Measurements from ENCODE around the gene SIRPG.
"Not testable (repeated sequence)": the region's sequence is repeated elsewhere in the genome, so short reads cannot be mapped to it uniquely, and the experiment has no call there.

The SIRPG gene

GRCh38 chr20:1633535-1633934 is 24.0 kb downstream of the SIRPG start:
- no peak for DNase-seq

- no peak for DNase-seq
Measured at GRCh38 chr20:1632178-1632577, 25.4 kb downstream of the SIRPG start.

GRCh38 chr20:1631309-1632151 is 26.0 kb downstream of the SIRPG start:
- no peak for DNase-seq

- no peak for DNase-seq
Measured at GRCh38 chr20:1630186-1630585, 27.4 kb downstream of the SIRPG start.

GRCh38 chr20:1629321-1629720 is 28.3 kb downstream of the SIRPG start:
- DNase-seq: no peak

- no peak for DNase-seq
Measured at GRCh38 chr20:1628621-1629020, 29.0 kb downstream of the SIRPG start.

- DNase-seq: no peak
Measured at GRCh38 chr20:1627200-1627550, 30.4 kb downstream of the SIRPG start.

GRCh38 chr20:1626528-1627199 is 30.9 kb downstream of the SIRPG start:
- DNase-seq: no peak

GRCh38 chr20:1625083-1625690 is 32.4 kb downstream of the SIRPG start:
- no peak for DNase-seq

GRCh38 chr20:1623501-1624205 is 33.9 kb downstream of the SIRPG start:
- DNase-seq: no peak

GRCh38 chr20:1622450-1622849 is 35.1 kb downstream of the SIRPG start:
- DNase-seq: no peak

- no peak for DNase-seq
Measured at GRCh38 chr20:1621316-1621715, 36.3 kb downstream of the SIRPG start.

GRCh38 chr20:1619861-1620444 is 37.6 kb downstream of the SIRPG start, which contains the start of gene SIRPB1:
SIRPB1 (minus strand) TSS chr20:1620009; CDS start chr20:1619944, 65 bp downstream.
- no peak for DNase-seq

GRCh38 chr20:1618954-1619540 is 38.5 kb downstream of the SIRPG start:
- no peak for DNase-seq

GRCh38 chr20:1618479-1618878 is 39.1 kb downstream of the SIRPG start:
- no peak for DNase-seq

- DNase-seq: no peak
Measured at GRCh38 chr20:1616858-1617434, 40.6 kb downstream of the SIRPG start.

- not testable (repeated sequence) for DNase-seq
Measured at GRCh38 chr20:1610404-1610803, 47.2 kb downstream of the SIRPG start.

GRCh38 chr20:1608678-1609347 is 48.8 kb downstream of the SIRPG start:
- not testable (repeated sequence) for DNase-seq

- no peak for DNase-seq
Measured at GRCh38 chr20:1600736-1601135, 56.8 kb downstream of the SIRPG start.

GRCh38 chr20:1595333-1595732 is 62.2 kb downstream of the SIRPG start:
- no peak for DNase-seq

Data from T1000 (cell line).